ENCODE measurements around the gene ACVRL1. TPM values are rescaled to one million over a fixed set of nuclear protein-coding genes. Genes with fewer than 3 reads are reported as not detected.
A peak's percentile ranks its signal among the peaks of the same experiment; 100 is the strongest.

Gene ACVRL1
- total and polyA plus RNA-seq, 2 donors (not counting 1 experiment from before 2014, with no cell fraction given), result 8.9 to 36.2 TPM

- TF ChIP-seq CTCF (conservative IDR thresholded peaks at IDR 0.05 in 1 of 2, IDR thresholded peaks at IDR 0.05 in 1 of 2; ENCODE audit: low read depth in 1 of 2, low read length in 2 of 2) (no peak), EZH2 (IDR thresholded peaks at IDR 0.05; ENCODE audit: low read length, missing control alignments) (no peak)
- Histone ChIP-seq H3K27me3 (ENCODE audit: control insufficient read depth, insufficient read depth, low read length) (peaks cover 33% of the 10 kb centered on the region), H2AFZ (ENCODE audit: low read length) (no peak overlapping the region)
Observed at GRCh38 chr12:51867371-51867770, 39.9 kb upstream of the ACVRL1 start.

GRCh38 chr12:51867796-51868428 lies 39.4 kb upstream of the ACVRL1 start:
- no peak overlapping the region for H2AFZ ChIP-seq (ENCODE audit: low read length)
- H3K9me3 ChIP-seq (ENCODE audit: control insufficient read depth, insufficient read depth, low read depth, low read length), result no peaks in the 10 kb centered on the region
- H3K4me3 ChIP-seq (replicated peaks in 1 of 4; ENCODE audit: control extremely low read depth in 1 of 4, insufficient read depth in 1 of 4, low read depth in 3 of 4, low read length in 4 of 4), result no peak overlapping the region
- H3K9ac ChIP-seq (ENCODE audit: insufficient read depth, low read length), result no peak overlapping the region
- peaks cover 2% of the 10 kb centered on the region for H3K4me1 ChIP-seq (ENCODE audit: control insufficient read depth, extremely low read depth, insufficient read depth, low read length)
- no peaks in the 10 kb centered on the region for H3K79me2 ChIP-seq (ENCODE audit: control insufficient read depth, insufficient read depth, low read length)
- H3K27me3 ChIP-seq (ENCODE audit: control insufficient read depth, insufficient read depth, low read length), result peaks cover 32% of the 10 kb centered on the region
- no peak for TF ChIP-seq CTCF (conservative IDR thresholded peaks at IDR 0.05 in 1 of 2, IDR thresholded peaks at IDR 0.05 in 1 of 2; ENCODE audit: low read depth in 1 of 2, low read length in 2 of 2)
- no peaks in the 10 kb centered on the region for H3K36me3 ChIP-seq (ENCODE audit: control insufficient read depth, insufficient read depth, low read length)
- no peak overlapping the region for H3K27ac ChIP-seq (ENCODE audit: insufficient read depth, low read length)
- DNase-seq (ENCODE audit: low read depth in 2 of 2), result no peak
- H4K20me1 ChIP-seq (ENCODE audit: control insufficient read depth, extremely low read depth, insufficient read depth, low read length), result no peaks in the 10 kb centered on the region
- H3K4me2 ChIP-seq (ENCODE audit: extremely low read depth, insufficient read depth, low read length), result no peak overlapping the region

More at GRCh38 chr12:51867371-51867770, 39.9 kb upstream of the ACVRL1 start:
- no peak overlapping the region for H3K4me2 ChIP-seq (ENCODE audit: extremely low read depth, insufficient read depth, low read length)
- no peaks in the 10 kb centered on the region for H3K9me3 ChIP-seq (ENCODE audit: control insufficient read depth, insufficient read depth, low read depth, low read length)
- H4K20me1 ChIP-seq (ENCODE audit: control insufficient read depth, extremely low read depth, insufficient read depth, low read length), result no peaks in the 10 kb centered on the region
- H3K9ac ChIP-seq (ENCODE audit: insufficient read depth, low read length), result no peak overlapping the region
- H3K79me2 ChIP-seq (ENCODE audit: control insufficient read depth, insufficient read depth, low read length), result no peaks in the 10 kb centered on the region
- DNase-seq (ENCODE audit: low read depth in 2 of 2), result no peak
- no peaks in the 10 kb centered on the region for H3K36me3 ChIP-seq (ENCODE audit: control insufficient read depth, insufficient read depth, low read length)
- H3K4me1 ChIP-seq (ENCODE audit: control insufficient read depth, extremely low read depth, insufficient read depth, low read length), result peaks cover 2% of the 10 kb centered on the region
- no peak overlapping the region for H3K27ac ChIP-seq (ENCODE audit: insufficient read depth, low read length)
- no peak overlapping the region for H3K4me3 ChIP-seq (replicated peaks in 1 of 4; ENCODE audit: control extremely low read depth in 1 of 4, insufficient read depth in 1 of 4, low read depth in 3 of 4, low read length in 4 of 4)

- no peak for TF ChIP-seq EZH2 (IDR thresholded peaks at IDR 0.05; ENCODE audit: low read length, missing control alignments)
- no peak for TF ChIP-seq CTCF (conservative IDR thresholded peaks at IDR 0.05 in 1 of 2, IDR thresholded peaks at IDR 0.05 in 1 of 2; ENCODE audit: low read depth in 1 of 2, low read length in 2 of 2)
- no peaks in the 10 kb centered on the region for H4K20me1 ChIP-seq (ENCODE audit: control insufficient read depth, extremely low read depth, insufficient read depth, low read length)
- no peaks in the 10 kb centered on the region for H3K36me3 ChIP-seq (ENCODE audit: control insufficient read depth, insufficient read depth, low read length)
- H3K4me2 ChIP-seq (ENCODE audit: extremely low read depth, insufficient read depth, low read length), result peak overlapping the region; percentile 88
- no peak for DNase-seq (ENCODE audit: low read depth in 2 of 2)
- H3K27ac ChIP-seq (ENCODE audit: insufficient read depth, low read length), result no peak overlapping the region
- no peaks in the 10 kb centered on the region for H3K79me2 ChIP-seq (ENCODE audit: control insufficient read depth, insufficient read depth, low read length)
- peak overlapping the region; percentile 20 for H3K9ac ChIP-seq (ENCODE audit: insufficient read depth, low read length)
- H2AFZ ChIP-seq (ENCODE audit: low read length), result peak overlapping the region; percentile 78
- H3K27me3 ChIP-seq (ENCODE audit: control insufficient read depth, insufficient read depth, low read length), result peaks cover 23% of the 10 kb centered on the region
- no peaks in the 10 kb centered on the region for H3K9me3 ChIP-seq (ENCODE audit: control insufficient read depth, insufficient read depth, low read depth, low read length)
- peak overlapping the region; percentile 36 to 58 (median 48) for H3K4me3 ChIP-seq (replicated peaks in 1 of 4; ENCODE audit: control extremely low read depth in 1 of 4, insufficient read depth in 1 of 4, low read depth in 3 of 4, low read length in 4 of 4)
- peaks cover 2% of the 10 kb centered on the region for H3K4me1 ChIP-seq (ENCODE audit: control insufficient read depth, extremely low read depth, insufficient read depth, low read length)
Observed at GRCh38 chr12:51868821-51869495, 38.3 kb upstream of the ACVRL1 start.

Measured in fibroblast of lung (primary cell).